Activated naive CD8-positive, alpha-beta T cell treated with anti-CD3 and anti-CD28 coated beads, Interleukin-2, amount 50 U/mL, for 16 hours (primary cell): ENCODE measurements around the gene KAT2A.
"Not testable (repeated sequence)": the region's sequence is repeated elsewhere in the genome, so short reads cannot be mapped to it uniquely, and the experiment has no call there.

Source experiments
- DNase-seq: peaks from one replicate; pipeline ENCODE4 v3.0.0-alpha.2; 2020; ENCODE audit warnings: low read depth, low spot score

The KAT2A gene

DNA sequence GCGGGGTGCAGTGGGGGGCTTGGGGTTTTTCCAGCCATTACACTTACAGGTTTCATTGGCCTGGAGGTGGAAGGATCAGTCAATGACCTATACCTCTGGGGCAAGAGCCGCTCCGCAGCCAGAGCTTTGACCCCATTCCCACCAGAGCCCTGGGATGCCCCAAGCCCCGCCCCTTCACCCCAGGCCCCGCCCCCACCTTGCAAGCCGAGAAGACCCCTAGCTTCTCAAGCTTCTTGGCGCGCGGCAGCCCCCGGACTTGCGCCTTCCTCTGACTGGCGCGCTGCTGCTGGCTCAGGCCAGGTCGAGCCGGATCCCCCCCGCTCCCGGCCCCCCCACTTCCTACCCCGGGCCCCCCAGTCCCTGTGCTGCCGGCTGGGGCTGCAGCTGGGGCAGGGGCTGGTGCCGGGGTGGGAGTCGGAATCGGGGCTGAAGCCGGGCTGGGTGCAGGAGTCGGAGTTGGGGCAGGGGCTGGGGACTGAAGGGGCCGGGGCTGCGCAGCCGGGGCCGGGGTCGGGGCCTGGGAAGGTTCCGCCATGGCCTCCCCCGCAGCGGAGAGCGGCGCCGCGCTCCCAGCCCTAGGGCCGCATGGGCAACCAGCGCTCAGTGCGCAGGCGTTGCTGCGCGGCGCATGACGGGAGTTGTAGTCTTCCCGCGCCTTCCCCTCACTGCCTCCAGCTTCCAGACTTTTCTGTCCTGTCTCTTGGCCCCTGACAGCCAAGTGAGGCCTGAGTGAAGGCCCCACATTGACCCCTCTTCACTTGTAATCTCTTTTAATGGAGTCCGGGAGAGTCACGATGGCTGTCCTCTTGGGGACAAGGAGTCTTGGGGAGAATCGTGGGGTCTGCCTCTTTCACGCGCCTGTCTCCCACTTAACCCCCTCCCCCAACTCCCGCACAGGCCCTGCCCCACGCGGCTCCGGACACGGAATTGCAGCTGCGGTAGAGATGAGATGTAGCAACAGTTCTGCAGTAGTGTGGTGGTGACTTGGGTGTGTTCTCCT, at the start of gene KAT2A:
Gene KAT2A (minus strand): TSS at position 598 of the 1,000 bp plus-strand sequence. CDS start 63 bp downstream, at position 535.
- peak; percentile 52 for DNase-seq

DNA sequence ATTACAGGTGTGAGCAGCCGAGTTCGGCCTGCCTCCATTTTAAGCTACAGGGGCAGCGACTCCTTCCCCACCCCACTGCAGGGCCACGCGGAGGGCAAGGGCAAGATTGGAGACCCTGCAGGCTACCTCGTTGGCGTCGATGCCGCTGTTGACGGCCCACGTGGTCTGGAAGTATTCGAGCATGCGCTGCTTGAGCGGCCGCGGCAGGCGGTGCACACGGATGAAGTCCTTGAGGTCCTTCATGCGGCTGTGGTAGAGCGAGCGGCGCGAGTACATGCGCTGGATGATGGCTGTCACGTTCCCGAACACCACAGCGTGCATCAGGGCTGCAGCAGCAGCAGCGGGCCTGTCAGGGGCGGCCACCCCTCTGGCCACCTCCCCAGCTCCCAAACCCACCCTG, 48.2 kb upstream of the KAT2A start:
- DNase-seq = no peak

DNA sequence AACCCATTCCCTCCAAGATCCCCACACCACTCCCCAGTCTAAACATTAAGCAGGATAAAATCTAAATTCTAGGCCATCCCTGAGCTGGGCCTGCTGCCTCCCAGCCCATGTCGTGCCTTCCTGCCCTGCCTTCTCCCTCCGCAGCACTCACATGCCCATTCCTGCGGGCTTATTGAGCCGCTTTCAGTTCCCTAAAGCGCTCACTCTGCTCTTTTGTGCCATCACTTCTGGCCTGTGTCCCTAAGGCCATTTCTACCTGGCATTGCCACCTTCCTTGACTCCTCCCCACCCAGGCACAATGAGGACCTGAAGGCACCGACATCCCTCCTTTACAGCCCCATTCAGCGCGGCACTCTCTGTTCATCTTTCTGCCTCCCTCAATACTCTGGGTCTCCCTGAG, 46.6 kb upstream of the KAT2A start:
- no peak for DNase-seq

DNA sequence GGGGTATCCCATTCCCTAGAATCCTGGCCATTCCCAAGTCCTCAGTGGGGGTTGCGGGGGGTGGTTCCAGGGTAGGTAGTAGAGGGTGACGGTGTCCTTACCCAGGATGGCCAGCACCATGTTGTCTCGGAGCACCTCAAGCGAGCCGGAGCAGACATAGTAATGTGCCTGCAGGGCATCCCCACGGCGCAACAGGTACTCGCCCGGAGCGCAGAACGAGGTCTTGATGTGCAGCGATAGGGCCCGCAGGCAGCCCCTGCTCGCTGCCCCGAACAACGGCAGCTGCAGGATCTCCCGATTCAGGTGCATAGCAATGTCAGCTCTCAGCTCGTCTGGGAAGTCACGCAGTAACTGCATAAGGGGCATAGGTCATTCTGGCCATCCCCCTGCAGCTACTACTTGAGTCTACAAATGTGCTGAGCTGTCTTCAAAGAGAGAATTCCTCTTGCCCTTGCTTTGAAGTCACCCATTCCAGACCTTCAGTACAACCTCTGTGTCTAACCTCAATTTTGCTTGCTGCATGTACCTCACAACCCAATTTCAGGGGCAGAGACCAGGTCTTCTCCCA, 45.1 kb upstream of the KAT2A start:
- no peak for DNase-seq

DNA sequence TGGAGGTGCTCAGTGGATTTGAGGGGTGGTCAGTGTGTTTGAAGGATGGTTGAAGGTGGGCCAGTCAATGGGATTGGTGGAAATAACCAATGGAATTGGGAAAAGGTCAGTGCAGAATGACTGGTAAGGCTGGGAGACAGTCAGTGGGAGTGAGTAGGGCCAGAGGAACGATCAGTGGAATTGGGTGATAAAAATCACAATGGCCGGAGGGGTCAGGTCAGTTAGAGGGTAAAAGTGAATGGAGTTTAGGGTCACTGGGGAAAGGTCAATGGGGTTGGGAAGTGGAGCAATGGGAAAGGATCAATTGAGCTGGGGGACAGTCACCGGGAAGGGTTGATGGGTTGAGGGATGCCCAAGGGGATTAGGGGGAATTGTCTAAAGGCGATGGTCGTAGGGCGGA, 44.6 kb upstream of the KAT2A start:
- no peak for DNase-seq

DNA sequence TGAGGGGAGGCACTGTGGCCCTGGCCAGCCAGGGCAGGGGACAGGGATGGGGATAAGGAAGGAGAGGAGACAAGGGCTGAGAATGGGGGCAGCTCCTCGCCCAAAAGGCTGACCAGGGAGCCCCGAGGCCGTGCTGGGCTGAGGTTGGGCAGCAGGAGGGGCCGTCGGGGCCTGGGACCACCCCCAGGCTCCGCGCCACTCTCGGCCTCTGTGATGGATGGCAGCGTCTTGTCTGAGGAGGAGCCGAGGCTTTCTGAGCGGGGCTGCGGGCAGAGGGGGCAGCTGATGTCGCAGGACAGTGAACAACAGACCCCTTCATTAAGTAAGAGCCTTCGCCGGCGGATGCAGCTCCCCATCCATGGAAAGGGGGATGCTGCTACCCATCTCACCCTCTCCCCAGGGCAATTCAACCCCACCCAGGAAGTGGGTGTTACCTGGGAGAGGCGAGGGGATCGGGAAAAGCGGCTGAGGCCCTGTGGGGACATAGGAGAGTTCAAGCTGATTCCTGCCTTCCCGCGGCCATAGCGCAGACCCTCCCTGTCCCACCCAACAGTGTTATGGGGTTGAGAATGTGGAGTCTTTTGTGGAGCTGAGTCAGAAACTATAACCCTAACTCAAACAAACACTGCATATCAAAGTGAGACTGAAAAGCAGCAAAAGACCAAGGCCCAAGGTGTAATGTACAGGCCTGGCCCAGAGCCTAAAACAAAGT, 42.7 kb upstream of the KAT2A start:
- no peak for DNase-seq

DNA sequence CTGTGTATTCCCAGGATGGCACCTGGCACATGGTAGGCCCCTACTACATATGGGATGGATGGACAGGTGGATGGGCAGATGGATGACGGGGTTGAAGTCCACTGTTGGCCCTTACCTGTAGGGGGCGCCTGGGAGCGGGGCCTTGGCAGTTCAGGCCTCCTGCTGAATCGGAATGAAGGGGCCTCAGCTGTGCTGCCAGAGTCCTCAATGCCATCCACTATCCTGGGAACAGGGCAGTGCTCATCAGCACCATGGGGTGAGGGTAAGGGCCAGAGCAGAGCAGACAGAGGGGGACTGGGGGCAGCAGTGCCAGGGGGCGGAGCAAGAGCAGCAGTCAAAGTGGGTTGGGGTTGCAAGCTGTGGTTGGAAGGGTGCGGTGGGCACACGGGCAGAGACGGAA, 41.9 kb upstream of the KAT2A start:
- no peak for DNase-seq

DNA sequence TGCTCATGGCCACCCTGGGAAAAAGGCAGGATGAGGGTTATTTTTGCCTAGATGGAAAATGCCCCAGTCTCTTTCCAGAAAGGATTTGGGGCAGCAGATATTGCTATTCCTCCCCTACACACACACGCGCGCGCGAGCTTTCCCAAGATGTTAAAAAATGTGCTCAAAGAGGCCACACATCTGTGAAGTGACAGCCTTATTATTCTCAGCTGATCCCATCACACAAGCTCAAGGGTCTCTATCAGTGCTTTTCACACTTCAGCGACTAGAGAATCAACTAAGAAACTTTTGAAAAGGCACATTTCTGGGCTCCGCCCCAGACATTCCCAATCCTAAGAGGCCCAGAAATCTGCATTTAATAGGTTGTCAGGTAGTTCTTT, 39.4 kb upstream of the KAT2A start:
- DNase-seq = no peak

DNA sequence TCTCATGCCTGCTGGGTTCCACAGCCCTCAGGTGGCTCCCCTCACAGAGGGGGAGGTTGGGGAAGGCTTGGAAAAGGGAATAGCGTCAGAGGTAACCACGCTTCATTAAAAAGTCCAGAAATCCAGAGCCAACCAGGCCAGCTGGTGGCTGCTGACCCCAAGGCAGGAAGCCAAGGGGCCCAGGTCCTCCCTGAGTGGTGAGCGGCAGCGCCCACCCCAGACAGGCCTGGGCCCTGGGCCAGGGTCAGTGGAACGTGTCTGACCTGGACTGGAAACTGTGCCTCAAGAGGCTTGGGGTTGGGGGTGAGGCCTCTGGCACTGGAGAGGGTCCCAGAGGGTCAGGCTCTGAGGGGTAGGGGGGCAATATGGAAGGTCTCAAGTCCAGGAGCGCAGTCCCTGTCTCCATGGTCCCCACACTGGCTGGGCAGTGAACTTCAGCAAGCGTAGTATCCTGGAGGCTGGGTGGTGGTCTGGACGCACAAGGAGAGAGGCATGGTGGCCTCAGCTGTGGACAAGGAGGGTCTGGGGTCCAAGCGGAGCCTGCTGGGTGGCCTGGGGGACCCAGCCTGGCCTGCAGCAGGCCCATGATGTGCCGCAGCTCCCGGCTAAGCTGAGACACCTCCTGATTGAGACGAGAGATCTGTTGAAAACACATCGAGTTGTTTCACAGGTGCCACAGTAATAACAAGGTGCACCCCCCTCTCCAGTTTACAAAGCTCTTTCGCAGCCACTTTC, 38.8 kb upstream of the KAT2A start:
- DNase-seq = no peak

DNA sequence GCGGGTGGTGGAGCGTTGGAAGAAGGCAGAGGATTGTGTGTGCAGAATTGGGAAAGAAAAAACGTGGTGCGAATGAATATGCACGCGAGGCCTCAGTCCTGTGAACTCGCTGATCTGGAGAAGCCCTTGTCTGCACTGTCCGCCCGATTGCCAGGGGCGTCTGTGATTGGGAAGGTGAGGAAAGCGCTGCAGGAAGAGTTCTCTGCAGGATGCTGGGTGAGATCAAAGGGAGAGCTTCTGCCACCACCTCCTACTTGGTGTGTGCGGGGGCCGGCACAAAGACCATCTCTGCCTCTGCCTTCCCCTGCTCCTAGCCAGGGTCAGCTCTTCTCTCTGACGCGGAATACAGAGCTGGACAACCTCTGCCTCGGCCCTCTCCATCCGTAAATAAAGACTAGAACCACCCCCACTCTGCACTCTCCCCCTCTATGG, 34.5 kb upstream of the KAT2A start:
- DNase-seq = no peak

DNA sequence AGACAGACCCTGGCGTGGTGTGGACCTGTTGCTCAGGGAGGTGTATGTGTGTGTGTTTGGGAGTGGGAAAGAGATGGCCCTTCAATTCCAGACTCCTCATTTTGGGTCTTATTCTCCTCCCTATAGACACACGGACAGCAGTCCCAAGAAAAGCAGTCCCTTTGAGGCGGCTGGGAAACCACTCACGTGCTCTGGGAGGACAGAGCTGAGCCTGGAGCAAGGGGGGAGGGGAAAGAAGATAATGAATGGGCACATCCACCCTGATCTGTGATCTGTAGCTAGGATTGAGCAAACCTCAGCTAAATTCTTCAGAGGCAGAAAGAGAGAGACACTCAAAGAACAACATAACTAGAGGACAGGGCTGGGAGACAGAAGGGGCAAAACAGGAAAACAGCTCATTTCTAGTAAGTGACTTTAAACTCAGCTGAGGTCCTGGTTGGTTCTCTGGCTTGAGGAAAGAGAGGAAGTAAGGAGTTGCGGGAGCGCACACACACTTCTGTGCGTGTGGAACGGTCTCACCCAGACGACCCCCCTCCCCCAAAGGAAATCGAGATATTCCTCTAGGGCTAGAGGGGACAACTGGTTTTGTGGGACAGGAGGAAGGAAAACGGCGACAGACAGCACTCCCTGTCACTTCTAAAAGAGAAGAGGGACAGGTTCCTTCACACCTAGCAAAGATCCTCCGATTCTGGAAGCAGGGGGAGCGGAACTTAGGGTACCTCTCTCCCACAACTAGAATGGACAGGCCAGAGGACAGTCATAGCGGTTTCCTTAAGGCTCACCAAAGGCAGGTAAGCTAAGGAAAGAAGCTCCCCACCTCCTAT, 33.0 kb upstream of the KAT2A start:
- DNase-seq = no peak

DNA sequence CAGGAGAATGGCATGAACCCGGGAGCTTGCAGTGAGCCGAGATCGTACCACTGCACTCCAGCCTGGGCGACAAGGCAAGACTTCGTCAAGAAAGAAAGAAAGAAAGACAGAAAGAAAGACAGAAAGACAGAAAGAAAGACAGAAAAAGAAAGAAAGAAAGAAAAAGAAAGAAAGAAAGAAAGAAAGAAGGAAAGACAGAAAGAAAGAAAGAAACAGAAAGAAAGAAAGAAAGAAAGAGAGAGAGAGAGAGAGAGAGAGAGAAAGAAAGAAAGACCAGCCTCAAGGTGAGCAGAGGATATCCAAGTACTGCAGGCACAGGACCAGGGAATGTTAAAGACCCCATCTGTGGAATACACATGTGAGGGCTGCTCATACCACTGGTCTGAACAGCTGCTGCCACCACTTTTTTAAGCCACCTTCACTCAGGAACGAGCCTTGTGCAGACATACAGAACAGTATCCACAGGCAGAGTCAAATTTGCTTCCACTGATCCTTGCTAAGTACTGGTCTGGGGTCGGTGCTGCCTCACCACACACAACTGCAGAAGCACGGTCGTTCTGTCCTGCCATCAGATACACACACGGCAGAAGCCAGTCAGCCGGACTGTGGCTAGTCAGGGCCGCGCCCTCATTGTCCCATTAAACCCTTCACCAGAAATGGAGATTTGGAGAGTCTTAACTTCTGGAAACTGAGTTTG, 25.9 kb upstream of the KAT2A start:
- DNase-seq = no peak

DNA sequence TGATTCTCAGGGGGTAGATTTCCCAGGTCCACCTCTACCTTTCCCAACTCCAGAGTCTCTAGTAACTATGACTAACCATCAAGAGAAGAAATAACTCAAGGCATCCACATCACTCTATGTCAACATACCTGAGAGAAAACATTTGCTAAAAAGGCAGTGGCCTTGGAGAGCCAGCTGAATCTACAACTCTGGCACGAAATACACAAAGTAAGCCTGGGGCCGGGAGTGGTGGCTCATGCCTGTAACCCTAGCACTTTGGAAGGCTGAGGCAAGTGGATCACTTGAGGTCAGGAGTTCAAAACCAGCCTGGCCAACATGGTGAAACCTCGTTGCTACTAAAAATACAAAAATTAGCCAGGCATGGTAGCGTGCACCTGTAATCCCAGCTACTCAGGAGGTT, 22.0 kb upstream of the KAT2A start:
- DNase-seq = not testable (repeated sequence)

DNA sequence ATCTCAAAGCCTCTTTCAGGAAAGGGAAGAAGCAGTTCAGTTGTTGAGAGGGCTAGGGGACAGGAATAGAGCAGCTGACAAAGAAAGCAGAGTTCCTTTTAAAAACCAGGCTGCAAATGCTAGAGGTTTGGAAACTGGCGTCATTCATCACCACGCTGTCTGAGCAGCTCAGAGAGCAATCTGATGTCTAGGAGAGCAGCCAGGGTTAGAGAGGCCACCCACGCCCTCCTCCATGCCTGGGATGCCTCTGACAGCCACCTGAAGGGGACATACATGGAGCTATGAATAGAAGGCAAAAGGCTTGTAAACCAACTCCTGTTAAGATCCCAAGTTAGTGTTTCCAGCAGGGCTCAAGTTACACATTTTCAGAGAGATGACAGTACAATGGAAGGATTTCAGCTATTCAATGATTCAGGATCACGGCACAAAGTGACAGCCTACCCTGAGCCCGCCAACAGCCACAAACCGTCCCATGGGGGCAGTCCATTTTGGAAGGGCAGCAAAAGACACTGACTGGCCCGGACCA, 21.3 kb upstream of the KAT2A start:
- no peak for DNase-seq

DNA sequence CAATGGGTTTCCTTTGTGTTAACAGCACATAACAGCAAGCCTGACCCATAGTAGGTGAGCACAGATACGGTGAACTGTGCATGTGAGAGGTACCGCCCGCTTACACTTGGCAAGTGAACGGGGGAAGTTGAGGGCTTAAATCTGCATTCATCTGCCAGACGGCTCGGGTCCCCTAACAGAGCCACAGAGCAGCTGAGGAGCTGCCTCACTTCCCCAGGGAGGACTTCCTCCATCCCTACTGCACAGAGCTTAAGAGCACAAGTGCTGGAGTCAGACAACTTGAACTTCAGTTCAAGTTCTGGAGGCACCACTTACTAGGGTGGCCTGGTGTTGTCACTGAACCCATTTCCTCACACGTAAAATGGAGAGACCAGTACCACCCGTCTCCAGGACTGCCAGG, 20.2 kb upstream of the KAT2A start:
- no peak for DNase-seq

DNA sequence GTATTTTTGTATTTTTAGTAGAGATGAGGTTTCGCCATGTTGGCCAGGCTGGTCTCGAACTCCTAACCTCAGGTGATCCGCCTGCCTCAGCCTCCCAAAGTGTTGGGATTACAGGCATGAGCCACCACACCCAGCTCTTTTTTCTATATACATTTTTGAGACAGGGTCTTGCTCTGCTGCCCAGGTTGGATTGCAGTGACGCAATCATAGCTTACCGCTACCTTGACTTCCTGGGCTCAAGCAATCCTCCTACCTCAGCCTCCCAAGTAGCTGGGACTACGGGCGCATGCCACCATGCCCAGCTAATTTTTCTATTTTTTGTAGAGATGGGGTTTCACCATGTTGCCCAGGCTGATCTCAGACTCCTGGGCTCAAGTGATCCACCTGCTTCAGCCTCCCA, 19.5 kb upstream of the KAT2A start:
- DNase-seq = not testable (repeated sequence)

DNA sequence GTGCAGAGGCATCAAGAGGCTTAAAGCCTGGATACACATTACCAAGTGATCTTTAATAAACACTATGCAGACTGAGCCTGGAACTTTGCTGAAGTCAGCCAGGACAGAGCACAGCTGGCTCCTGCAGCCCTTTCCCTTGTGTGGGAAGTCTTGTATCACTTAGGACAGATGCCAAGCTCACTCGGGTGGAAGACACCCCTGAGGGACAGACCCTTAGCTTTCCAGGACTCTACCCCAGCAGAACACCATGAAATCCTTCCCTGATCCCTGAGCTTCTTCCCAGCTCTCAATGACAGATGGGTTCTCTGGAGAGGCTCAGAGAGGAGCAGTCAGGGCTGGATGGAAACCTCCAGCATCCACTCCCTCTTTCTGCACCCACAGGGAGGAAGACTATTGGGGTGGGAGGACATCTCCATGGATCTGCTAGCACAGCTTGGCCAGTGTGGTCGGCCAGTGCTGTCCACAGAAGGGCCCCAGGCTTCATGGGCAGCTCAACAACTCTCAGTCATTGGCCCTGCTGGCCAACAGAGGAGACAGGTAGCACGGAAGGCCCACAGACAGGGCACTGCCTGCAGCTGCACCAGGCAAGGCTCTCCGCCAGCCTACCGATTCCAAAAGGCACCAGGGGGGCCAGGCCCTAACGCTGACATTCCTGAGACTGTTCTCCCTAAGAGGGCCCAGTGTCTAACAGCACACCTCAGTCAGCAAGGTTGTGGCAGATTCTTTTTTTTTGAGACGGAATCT, 17.8 kb upstream of the KAT2A start:
- no peak for DNase-seq

DNA sequence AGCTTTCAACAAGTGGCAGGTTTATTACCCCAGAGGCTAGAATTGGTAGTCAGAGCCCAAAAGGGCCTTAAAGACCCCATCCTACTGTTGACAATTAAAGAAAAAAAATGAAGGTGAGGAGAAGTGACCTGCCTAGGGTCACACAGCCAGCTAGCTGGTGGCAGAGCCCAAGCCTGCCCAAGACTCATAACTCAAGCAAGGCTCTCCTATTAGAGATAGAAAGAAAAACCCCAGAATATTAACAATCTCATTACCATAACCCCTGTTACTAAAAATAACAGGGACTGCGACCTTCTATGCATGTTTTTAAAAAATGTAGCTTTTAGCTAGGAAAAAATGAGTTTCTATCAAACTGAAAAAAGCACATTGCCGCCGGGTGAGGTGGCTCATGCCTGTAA, 15.5 kb upstream of the KAT2A start:
- no peak for DNase-seq
